ENCODE results near the gene COL18A1.
"Not testable (repeated sequence)": the region's sequence is repeated elsewhere in the genome, so short reads cannot be mapped to it uniquely, and the experiment has no call there.

Gene COL18A1

DNA sequence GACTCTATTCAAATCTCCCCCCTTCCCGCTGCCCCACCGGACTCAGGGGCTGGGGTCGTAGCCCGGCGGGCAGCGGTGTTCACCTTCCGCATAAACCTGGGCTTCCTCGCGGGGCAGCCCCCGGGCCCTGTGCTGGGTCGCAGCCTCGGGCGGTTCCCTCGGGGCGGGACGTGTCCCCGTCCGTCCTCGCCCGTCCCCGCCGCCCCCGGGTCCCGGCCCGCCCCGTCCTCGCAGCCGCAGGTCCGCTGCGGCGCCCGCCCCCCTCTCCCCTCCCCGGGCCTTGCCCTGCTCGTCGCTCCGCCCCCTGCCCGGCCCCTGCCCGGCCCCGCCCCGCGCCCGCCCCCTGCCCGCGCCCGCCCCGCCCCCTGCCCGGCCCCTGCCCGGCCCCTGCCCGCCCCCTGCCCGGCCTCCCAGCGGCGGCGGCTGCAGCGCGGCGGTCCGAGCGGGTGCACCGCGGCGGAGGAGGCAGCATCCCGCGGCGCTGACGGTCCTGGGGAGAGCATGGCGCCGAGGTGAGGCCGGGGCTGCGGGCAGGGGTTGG is at the start of gene COL18A1:
Gene COL18A1 (plus strand): TSS at position 436 of the 541 bp plus-strand sequence. CDS start 66 bp downstream, at position 502.
- peak within 1 kb of the TSS; percentile 37 to 70 (median 53) for H3K4me3 ChIP-seq
- H3K27ac ChIP-seq, result peak within 1 kb of the TSS; percentile 43 to 91 (median 82)

DNA sequence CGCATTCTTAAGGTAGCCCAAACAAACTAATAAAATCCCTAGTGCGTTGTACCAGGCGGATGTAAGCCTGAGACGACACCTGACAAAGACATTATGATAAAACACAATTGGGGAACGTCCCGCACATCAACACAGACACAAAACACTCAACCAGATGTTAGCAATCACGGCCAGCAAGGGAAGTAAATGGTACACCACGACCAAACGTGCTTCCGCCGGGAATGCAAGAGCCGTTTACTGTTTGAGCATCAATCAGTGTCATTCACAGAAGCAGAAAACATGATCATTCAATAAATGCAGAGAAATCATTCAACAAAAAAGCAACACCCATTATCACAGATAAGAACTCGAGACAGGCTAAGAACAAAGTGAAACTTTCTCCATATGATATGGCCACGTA is 49.4 kb upstream of the COL18A1 start:
- H3K4me3 ChIP-seq, result no peak overlapping the region
- H3K27ac ChIP-seq, result peak overlapping the region in 1 of 21 experiments; percentile 29

DNA sequence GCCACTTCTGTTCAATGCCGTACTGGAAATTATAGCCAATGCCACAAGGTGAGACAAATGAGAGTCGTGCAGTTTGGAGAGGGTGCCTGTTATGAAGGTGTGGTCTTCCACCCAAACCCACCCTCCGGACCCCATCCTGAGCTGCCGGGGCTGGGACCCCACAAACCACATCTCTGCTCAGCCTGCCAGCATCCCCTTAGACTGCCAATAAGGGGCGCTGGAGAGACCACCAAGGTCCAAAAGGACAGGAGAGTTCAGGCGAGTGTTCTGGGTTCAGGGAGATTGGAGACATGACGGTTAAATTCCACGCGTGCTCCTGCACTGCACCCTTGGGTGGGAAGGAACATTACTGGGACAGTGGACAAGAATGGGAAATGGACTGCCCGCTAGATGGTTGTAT is 48.7 kb upstream of the COL18A1 start:
- H3K27ac ChIP-seq, result peak overlapping the region in 6 of 21 experiments; percentile 25 to 86 (median 78)
- H3K4me3 ChIP-seq, result no peak overlapping the region

DNA sequence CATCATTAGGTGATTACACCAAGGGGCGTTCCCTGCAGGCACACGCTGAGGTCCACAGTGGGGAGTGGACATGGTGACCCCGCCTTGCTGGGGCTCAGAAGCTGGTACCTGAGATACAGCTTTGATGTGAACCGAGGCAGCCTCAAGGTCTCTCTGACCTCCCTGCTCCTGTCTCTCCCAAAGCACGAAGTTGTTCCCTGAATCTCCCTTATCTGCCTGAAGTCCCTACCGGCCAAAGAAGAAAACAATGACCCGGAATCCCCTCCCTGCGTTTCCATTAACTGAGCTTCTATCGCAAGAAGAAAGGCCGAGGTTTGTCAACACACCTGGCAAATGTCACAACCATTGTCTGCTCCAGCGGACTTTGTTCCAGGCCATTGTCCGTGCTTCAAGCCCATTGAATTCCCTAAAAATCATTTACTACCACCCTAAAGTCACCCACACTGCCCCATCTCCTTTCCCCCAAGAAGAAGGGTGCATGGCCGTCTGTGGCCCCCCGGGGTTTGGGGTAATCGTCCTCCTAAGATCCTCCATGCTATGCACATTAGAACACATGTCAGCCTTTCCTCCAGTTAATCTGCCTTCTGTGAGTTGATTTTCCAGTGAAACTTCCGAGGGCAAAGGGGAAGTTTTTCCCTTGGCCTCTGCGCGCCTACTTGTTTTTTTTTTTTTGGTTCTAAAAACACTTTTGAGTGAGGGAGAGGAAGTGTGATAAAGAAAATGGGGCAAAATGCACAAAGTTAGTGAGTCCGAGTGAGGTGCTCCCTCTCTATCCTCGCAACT is 48.1 kb upstream of the COL18A1 start:
- H3K4me3 ChIP-seq, result no peak overlapping the region
- H3K27ac ChIP-seq, result peak overlapping the region in 19 of 21 experiments; percentile 25 to 86 (median 67)

DNA sequence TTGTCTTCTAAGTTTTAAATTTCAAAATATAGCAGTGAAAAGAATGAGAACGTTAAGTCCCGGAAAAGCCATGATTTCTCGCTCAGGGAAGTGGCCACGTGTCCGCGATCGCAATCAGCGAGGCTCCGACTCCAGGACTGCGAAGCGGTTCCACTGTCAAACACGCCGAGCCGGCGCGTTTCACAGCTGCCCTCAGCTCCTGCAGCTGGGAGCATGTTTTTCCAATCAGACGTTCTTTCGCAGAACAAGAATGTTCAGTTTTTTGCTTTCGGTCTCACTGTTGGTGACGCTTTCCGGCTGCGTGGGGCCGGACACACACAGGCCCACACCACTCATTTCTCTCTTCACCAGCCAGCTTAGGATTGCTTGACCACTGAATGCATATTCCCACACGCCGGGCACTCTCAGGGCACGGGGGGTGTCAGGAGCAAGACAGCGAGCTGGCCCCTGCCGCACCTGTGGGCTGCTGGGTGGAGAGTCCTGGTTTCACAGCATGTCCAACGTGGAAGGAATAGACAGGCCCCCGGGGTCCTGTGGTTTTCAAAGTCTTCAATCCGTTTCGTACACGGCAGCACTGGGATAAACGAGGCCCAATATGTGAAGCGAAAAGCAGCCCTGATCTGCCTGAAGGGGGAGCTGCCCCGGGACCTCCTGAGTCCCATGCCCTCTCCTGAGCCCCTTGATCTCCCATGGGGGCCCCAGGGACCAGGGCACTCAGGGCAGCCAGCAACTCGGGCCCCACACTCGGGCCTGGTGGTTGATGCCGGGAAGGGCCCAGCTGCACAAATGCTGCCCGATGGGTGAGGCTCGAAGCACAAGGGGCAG is 47.3 kb upstream of the COL18A1 start:
- peak overlapping the region in 20 of 21 experiments; percentile 30 to 86 (median 68) for H3K27ac ChIP-seq
- no peak overlapping the region for H3K4me3 ChIP-seq

DNA sequence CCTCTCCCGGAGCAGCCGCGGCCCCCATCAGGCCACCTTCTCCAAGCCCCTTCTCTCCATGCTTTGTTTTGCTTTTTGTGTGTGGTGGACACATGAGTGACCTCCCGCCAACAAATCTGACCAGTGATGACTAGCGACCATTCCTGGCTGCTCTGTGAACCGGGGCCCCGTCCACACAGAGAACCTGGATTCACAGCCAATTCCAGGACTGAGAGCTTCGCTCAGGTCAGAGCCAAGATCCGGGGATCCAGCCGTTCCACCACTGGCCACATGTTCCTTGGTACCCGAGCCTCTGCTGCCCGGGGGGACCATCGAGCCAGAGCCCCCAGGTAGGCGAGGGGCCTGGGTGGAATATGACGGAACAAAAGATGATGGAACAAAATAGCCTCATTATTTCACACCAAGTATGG is 46.7 kb upstream of the COL18A1 start:
- Histone ChIP-seq H3K4me3 (no peak overlapping the region), H3K27ac (peak overlapping the region in 17 of 21 experiments; percentile 30 to 86 (median 71))

DNA sequence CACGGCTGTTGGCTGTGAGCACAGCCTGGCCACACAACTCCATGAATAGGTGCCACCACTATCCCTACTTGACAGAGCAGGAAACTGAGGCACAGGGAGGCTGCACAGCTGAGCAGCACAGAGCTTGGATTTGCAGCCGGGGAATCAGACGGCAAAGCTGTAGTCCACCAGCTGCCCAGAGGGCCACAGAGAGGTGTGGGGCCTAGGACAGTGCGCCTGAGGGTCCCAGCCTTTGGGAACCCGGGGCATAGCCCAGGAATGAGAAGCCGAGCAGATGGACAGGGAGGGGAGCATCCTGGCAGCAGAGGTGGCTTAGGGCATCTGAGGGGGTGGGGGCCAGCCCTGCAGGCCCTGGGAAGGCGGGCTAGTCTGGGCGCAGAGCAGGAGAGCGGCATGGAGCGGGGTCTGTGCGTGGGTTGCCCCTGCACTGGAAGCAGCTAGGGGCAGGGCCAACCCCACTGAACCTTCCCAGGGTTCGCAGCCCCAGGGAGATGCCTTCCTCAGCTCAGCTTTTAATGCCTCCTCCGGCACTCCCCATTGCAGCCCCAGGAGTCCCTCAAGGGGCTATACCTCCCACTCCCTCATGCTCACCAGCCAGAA is 46.2 kb upstream of the COL18A1 start:
- H3K27ac ChIP-seq, result peak overlapping the region in 5 of 21 experiments; percentile 61 to 86 (median 71)
- H3K4me3 ChIP-seq, result no peak overlapping the region

DNA sequence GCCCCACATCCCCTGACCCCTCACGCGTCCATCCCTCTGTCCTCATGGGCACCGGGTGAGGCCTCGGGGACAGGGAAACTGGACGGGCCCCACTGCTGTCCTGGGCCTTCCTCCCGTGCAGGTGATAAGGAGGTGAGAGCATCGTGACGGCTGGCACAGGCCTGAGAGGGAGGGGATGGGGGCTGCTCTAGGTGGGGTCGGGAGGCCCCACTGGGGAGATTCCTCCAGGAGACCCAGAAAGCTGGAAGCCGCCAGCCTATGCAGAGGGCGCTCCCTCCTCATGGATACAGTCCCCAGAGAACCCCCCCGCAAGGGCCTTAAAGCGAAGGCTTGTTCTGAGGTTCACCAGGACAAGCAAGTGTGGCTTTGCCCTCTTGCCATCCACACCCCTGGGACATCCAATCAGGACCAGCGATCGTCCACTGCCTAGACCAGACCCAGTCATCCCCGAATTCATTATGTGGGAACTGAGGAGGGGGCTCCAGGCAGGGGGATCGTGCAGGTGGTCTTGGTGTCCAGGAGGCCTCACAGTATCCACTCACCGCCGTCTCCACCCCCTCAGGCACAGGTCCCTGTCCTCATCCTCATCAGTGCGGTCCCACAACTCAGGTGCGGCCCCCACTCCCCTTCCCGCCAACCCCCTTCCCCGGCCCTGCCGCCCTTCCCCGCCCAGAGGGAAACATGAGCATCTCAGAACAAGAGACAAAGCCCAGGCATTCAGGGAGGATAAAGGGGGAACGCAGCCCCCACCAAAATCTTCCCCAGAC is 45.3 kb upstream of the COL18A1 start:
- Histone ChIP-seq H3K27ac (peak overlapping the region in 3 of 21 experiments; percentile 4 to 86 (median 15)), H3K4me3 (no peak overlapping the region)

DNA sequence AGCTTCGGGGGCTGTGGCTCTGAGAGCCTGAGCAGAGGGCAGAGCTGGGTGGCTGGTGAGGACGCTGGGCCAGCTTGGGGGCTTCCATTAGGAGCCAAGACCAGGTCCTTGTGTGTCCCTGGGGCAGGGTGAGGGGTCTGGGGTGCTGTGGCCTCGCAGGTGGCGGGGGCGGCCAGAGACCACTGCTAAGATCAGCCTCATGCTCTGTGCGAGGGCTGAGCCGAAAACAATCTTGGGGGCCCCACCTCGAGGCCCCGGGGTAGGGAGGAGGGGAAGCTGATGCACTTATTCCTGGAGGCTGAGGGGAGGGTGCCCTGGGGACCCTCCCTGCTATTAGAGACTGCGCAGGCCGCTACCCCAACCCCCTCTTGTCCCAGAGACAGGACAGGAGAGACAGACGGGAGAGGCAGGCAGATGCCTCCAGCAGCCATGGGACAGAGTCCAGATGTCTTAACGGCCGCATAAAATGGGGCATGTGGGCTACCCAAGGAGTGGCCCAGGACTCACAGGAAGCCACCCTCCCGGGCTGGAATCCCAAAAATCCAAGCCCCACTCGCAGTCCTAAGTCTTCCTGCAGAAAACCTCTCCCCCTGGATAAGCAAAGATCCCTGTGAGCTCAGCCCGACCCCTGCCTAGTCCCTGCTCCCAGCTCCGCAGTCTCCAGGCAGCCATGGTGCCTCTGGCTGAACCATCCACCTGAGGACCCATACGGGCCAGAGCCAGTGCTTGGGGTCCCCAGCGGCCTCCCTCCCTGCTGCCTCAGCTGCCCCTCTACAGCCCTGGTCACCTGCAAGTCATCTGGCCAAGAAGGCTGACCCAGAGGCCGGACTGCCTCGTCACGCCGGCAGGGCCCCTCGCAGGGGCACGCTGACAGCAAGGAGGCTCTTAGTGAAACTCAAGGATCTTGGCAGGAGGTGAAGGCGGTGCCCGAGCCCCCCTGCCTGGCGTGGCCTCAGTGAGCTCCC is 43.6 kb upstream of the COL18A1 start:
- H3K4me3 ChIP-seq, result no peak overlapping the region
- H3K27ac ChIP-seq, result peak overlapping the region in 1 of 21 experiments; percentile 7

DNA sequence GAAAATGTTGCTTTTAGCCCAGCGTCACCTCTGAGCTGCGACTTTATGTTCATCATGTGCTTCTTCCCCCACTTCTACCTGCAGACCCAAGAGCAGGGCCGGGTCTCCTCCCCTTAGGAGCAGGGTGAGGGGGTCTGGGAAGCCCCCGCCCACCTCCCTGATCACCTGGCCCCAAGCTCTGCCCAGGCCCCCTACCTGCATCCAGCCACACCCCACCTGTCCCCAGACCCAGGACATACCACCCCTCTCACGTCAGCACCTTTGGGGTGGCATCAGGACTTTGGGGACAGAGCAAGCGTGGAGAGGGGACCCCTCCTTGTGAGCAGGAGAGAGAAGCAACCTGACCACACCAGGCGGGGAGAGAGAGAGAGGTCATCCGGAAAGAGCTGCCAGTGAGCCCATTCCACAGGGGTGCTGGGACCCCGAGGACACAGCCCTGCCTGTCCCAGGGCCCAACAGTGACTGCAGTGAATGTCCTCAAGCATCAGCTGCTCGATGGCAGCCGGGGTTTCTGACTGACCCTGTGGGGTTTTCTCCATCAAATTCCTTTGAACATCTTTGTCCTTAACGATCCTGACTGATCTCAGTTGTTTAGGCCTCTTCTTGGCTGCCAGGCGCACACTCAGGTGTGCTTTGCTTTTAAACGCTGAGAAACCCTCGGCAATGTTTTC is 42.8 kb upstream of the COL18A1 start:
- peak overlapping the region in 1 of 21 experiments; percentile 55 for H3K27ac ChIP-seq
- H3K4me3 ChIP-seq, result no peak overlapping the region

DNA sequence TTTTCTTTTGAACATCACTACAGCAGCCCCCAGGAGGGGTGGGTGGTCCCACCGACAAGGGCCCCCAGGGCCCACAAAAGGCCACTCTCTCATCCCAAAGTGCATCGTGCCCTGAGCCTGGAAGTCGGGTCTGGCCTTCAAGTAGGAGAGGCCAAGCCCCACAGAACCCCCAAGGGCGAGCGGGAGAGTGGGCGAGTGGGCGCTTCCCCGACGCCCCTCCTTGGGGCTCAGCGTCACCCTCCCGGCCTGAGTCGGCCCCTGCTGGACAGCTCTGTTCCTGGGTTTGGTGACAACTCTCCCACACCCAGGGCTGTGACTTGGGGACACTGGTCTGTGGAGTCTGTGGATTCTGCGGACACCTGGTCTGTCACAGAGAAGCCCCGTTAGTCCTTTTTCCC is 42.2 kb upstream of the COL18A1 start:
- Histone ChIP-seq H3K4me3 (no peak overlapping the region), H3K27ac (peak overlapping the region in 3 of 21 experiments; percentile 19 to 96 (median 55))

DNA sequence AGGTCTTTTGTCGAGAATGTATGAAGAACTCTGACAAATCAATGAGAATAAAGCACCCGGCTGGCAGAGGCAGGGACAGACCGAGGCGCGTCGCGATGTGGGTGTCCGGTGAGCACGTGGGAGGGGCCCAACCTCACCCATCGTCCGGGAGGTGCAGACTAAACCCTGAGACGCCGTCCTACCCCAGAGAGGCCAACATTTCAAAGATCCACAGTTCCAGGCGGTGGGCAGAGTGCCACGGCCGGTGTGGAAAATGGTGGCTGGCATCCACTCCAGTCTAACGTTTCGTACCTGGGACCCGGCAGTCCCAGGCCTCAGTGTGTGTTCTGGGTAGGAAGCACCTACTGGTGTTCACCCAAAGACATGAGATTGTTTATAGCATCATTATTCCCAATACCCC is 41.7 kb upstream of the COL18A1 start:
- not testable (repeated sequence) for H3K4me3 ChIP-seq
- peak overlapping the region in 18 of 21 experiments; percentile 41 to 96 (median 78) for H3K27ac ChIP-seq

DNA sequence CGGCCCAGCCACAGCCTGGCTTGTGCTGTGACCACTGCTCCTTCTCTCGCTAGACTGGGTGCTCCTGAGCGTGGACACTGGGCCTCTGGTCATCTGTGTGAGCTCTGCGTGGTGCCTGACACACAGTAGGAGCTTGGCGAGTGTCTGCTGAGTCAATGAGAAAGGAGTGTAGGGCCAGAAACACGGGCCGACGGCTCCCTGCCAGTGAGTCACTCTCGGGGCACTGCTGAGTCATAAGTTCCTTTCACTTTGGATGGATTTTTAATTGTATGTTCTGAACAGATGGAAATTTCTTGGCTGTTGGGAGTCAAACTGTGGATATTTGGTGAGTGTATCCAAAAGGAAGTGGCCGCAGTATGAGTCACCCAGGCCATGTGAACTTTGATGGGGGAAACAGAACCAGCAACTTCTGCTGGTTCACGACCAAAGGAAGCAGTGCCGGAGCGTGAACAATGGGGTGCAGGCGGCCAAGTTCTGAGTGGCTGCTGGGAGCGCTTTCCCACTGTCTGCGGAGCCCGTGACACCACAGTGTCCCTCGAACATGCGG is 41.0 kb upstream of the COL18A1 start:
- peak overlapping the region in 20 of 21 experiments; percentile 67 to 96 (median 84) for H3K27ac ChIP-seq
- no peak overlapping the region for H3K4me3 ChIP-seq

DNA sequence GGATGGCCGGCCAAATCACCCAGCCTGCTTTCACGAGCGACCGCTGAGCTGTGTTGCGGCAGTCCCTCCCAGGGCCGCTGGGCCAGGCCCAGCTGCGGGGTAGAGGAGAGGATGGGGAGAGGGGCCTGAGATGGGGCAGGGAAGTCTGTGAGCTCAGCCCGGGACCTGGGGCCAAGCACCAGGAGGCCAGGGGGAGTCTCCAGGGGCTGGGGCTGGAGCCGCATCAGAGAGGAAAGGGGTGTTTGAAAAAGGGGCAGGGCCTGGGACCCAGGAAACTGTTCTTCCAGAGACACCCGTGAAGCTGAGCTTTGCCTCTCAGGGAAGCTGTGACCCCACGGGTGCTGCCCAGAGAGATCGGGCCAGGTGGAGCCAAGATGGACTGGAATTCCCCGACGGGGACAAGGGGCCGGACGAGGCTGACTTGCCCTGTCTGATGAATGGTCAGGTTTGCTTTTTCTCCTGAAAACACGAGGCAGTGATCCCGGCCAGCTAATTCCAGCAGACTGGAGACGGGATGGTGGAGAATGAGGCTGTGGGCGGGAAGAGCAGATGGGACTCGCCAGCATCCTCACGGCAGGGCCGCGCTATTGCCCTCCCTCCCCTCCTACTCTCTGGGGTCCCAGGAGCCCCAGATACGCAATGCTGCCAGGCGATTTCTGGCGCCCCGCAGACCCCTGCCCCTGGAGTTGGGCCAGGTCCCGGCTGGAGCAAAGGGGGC is 40.3 kb upstream of the COL18A1 start:
- no peak overlapping the region for H3K4me3 ChIP-seq
- peak overlapping the region in 20 of 21 experiments; percentile 67 to 96 (median 84) for H3K27ac ChIP-seq

DNA sequence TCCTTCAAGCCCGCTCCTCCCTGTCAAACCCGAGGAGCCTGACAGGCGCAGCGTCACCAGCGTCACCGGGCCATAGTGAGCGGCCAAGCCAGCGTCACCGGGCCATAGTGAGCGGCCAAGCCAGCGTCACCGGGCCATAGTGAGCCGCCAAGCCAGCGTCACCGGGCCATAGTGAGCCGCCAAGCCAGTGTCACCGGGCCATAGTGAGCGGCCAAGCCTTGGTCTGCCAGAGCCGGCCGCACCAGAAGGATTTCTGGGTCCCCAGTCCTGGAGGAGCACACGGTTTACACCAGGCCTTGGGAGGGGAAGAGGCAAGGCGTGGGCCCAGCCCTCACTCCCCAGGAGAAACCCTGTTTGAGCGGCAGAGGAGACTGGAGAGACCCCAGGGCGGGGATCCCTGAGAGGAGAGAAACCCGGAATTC is 39.8 kb upstream of the COL18A1 start:
- Histone ChIP-seq H3K27ac (peak overlapping the region in 20 of 21 experiments; percentile 67 to 96 (median 84)), H3K4me3 (no peak overlapping the region)

DNA sequence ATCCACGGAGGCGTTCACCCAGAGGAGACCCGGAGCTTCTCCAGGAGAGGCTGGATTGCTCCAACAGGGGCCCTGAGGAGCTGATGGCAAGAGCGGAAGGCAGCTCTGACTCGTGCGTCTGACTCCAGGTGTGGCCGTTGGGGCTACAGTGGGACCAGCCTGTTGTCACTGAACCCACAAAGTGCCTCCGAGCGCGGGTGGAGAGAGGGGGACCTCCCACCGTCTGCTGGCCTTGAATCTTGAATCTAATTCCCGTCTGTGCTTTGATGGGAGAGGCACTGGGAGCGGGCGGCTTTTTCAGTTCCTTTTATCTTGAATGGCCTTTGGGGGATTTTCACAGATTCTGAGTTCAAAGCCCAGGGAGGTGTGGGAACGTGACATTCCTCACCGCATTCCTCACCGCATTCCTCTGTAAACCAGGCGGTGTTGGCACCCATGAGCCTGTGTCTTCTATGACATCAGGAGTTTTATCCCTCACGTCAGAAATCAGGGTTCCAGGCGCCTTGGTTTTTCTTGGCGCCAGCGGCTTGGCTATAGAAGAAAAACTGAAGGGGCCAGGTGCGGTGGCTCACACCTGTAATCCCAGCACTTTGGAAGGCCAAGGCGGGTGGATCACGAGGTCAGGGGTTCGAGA is 39.2 kb upstream of the COL18A1 start:
- peak overlapping the region in 19 of 21 experiments; percentile 11 to 96 (median 84) for H3K27ac ChIP-seq
- H3K4me3 ChIP-seq, result no peak overlapping the region

All from skin epidermis (tissue), 12 donors.